Coronary artery (tissue), 2 donors: Measurements from ENCODE around the gene C3.
"Not testable (repeated sequence)": the region's sequence is repeated elsewhere in the genome, so short reads cannot be mapped to it uniquely, and the experiment has no call there.

Experiments
- DNase-seq: peaks from one replicate; pipeline ENCODE4 v3.0.0-alpha.2; 2017; ENCODE audit warnings: low spot score
- H3K27ac ChIP-seq, 2 donors: fragments of 200-600 bp; sonication (generic); one replicate each; pipeline ENCODE4 v1.5.1; 2016 to 2019
- H3K4me3 ChIP-seq: fragments of 200-600 bp; sonication (generic); 2 replicates; pipeline ENCODE4 v1.5.1; 2016; ENCODE audit warnings: mild to moderate bottlenecking, moderate library complexity
- TF ChIP-seq, protein P1 (sequence below): fragments of 200-600 bp; sonication (generic); IDR thresholded peaks from one replicate; pipeline ENCODE4 v1.5.1; 2019; ENCODE audit warnings: antibody characterized with exemption

Gene C3

DNA sequence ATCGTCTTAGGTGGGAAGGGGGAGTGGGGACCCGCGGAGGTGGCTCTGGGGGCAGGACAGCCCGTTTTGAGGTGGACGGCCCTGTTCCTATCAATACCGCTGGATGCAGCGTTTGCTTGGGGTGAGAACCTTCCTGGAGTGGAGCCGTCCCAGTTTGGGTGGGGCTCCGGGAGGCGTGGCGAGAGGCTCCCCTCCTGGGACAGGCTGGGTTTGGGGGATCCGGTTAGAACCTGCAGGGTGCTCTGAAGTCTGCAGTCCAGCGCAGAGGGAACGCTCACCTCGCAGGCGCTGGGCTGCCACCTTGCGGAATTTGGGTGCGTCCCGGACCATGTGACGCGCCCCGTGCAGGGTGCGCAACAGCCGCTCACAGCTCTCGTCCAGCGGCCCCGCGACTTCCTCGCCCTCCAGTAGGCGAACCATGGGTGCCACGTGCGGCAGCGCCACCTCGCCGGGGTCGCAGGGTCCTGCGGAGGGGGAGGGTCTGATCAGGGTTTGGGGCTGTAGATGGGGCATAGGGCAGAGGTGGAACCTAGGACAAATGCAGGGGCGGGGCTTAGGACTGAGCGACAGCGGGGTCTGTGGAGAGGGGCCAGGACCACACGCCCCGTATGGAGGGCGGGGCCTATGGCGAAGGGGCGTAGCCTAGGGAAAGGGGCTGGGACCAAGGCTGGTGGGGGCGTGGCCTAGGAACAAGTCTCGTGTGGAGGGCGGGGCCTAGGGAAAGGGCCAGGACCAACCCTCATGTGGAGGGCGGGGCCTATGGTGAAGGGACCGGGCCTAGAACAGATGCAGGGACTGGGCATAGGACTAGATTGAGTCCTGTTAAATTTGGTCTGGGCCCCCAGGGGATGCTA is 33.0 kb upstream of the C3 start:
- TF ChIP-seq, protein P1, sequence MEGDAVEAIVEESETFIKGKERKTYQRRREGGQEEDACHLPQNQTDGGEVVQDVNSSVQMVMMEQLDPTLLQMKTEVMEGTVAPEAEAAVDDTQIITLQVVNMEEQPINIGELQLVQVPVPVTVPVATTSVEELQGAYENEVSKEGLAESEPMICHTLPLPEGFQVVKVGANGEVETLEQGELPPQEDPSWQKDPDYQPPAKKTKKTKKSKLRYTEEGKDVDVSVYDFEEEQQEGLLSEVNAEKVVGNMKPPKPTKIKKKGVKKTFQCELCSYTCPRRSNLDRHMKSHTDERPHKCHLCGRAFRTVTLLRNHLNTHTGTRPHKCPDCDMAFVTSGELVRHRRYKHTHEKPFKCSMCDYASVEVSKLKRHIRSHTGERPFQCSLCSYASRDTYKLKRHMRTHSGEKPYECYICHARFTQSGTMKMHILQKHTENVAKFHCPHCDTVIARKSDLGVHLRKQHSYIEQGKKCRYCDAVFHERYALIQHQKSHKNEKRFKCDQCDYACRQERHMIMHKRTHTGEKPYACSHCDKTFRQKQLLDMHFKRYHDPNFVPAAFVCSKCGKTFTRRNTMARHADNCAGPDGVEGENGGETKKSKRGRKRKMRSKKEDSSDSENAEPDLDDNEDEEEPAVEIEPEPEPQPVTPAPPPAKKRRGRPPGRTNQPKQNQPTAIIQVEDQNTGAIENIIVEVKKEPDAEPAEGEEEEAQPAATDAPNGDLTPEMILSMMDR = no peak
- Histone ChIP-seq H3K4me3 (peak overlapping the region; percentile 69), H3K27ac (peak overlapping the region in 1 of 2 donors; percentile 83)
- peak; percentile 86 for DNase-seq

DNA sequence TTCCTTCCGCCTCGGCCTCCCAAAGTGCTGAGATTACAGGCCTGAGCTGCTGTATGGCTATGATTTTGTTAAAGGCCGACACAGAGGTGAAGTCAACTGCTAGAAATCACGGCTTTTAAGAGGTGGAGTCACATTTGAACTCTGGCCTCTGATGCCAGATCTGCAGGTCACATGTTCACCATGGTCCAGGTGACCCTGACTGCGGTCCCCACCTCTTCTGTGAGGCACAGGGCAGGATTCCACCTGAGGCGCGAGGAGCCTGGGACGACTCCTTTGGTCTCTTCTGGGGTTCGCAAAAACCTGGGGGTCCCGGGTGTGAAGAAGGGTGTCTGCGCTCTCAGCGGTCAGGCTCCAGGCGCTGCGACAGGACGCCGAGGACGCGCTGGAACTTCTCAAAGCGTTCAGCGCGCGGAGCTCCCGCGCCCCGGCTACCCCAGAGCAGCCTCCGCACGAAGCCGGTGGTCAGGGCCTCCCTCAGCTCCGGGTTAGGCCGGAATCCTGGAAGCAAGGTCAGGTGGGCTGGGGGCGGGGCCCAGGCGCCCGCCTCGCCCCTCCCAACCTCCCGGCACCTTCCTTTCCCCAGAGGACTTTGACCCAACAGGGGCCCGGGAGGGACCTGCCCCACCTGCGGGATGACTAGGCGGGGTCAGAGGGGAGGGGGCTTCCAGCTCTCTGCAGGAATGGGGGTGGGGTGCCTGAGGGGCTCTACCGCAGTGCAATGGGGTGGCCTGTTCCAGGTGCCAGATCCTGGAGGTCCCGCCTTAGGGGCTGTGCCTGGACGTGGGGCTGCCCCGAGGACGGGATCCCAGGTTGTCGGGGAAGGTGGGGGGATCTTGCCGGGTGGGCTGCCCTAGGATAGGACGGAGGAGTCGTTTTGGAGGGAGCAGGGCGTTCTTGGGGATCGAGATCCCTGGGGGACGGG is 32.1 kb upstream of the C3 start:
- H3K4me3 ChIP-seq = peak overlapping the region; percentile 69
- no peak for DNase-seq
- H3K27ac ChIP-seq = peak overlapping the region in 1 of 2 donors; percentile 83
- TF ChIP-seq, protein P1 = no peak

- DNase-seq = no peak
- TF ChIP-seq, protein P1 = no peak
- Histone ChIP-seq H3K27ac (no peak overlapping the region), H3K4me3 (no peak overlapping the region)
Observed at GRCh38 chr19:6751189-6751588, 30.7 kb upstream of the C3 start.

DNA sequence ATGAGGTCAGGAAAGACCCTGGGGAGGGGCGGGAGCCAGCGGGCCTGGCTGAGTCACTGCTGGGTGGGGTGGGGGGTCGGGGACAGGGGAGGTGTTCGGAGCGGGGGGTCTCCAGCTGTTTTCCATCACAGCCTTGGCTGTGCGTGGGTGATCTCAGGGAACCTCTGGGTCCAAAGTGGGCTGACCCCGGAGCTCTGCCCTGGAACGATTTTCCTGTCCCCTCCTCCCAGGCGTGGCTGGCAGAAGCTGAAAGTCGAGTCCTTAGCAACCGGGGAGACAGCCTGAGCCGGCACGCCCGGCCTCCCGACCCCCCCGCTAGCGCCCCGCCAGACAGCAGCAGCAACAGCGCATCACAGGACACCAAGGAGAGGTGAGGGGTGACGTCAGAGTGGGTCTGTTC is 29.6 kb upstream of the C3 start:
- peak; percentile 83 for DNase-seq

GRCh38 chr19:6748543-6748942 is 28.1 kb upstream of the C3 start:
- DNase-seq, H3K4me3 ChIP-seq: not testable (repeated sequence)
- peak overlapping the region in 1 of 2 donors; percentile 49 for H3K27ac ChIP-seq

More for the DNA sequence above, 29.6 kb upstream of the C3 start:
- TF ChIP-seq, protein P1 = no peak
- H3K4me3 ChIP-seq = no peak overlapping the region
- H3K27ac ChIP-seq = peak overlapping the region in 1 of 2 donors; percentile 44

DNA sequence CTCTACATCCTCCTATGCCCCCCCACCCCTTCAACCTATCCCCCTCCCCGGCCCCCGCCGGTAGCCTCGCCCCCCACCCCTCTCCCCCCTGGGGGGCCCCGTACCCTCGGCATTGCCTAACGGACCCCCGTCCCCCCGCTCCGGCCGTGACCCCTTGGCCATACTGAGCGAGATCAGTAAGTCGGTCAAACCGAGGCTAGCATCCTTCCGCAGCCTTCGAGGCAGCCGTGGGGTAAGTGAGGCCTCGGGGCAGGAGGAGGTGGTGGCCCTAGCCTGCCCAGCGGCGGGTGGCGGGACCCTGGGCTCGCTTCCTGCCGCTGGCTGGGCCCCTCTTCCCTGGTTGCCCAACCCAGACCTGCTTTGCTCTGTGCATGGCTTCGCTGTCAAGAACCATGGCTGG is 25.5 kb upstream of the C3 start:
- Histone ChIP-seq H3K4me3 (no peak overlapping the region), H3K27ac (peak overlapping the region in 1 of 2 donors; percentile 75)
- DNase-seq = no peak
- TF ChIP-seq, protein P1 = no peak
